SK-MEL-5 (cell line): Measurements from ENCODE around the gene TAF13. TPM values are rescaled to one million over a fixed set of nuclear protein-coding genes. Genes with fewer than 3 reads are reported as not detected.

ENCODE experiments used
- DNase-seq: peaks from one replicate; pipeline ENCODE4 v3.0.0-alpha.2; 2016; ENCODE audit warnings: low read depth, low spot score
- in situ Hi-C: cut with HindIII; loops from 2 replicates; pipeline ENCODE4 v1.10.0; 2016; ENCODE audit warnings: low sequenced_read_pairs, high pct_unique_total_duplicates, low pct_unique_long_range_greater_than_20kb
- total RNA-seq: library from RNA; depleted of rRNA; stranded (reverse); fragments of >200 nt; shearing (Covaris generic); gene quantifications from 2 replicates; pipeline ENCODE4 v1.2.3, GENCODE V29; 2014

TAF13 gene
- total RNA-seq, 1 experiment from 2014 or later, result 41.8 TPM

- in situ Hi-C loops, result no loop called here
- no peak for DNase-seq
Observed at GRCh38 chr1:109095631-109096030, 19.8 kb upstream of the TAF13 start.

GRCh38 chr1:109094871-109095270 is 19.1 kb upstream of the TAF13 start:
- DNase-seq, result no peak
- in situ Hi-C loops, result no loop called here

- in situ Hi-C loops, result no loop called here
- no peak for DNase-seq
Observed at GRCh38 chr1:109094377-109094803, 18.6 kb upstream of the TAF13 start.

GRCh38 chr1:109091839-109092193 is 16.0 kb upstream of the TAF13 start:
- no peak for DNase-seq
- in situ Hi-C loops, result no loop called here

- DNase-seq, result peak; percentile 58
- in situ Hi-C loops, result no loop called here
Observed at GRCh38 chr1:109091078-109091838, 15.5 kb upstream of the TAF13 start.

- DNase-seq, result peak; percentile 93
- in situ Hi-C loops, result no loop called here
Observed at GRCh38 chr1:109090196-109091077, 14.6 kb upstream of the TAF13 start, which contains the start of gene TMEM167B. Gene TMEM167B, plus strand, starts transcription at chr1:109090764. Its CDS starts 109 bp downstream, at chr1:109090873.

- in situ Hi-C loops, result no loop called here
- DNase-seq, result peak; percentile 69
Observed at GRCh38 chr1:109089242-109090015, 13.6 kb upstream of the TAF13 start.

- in situ Hi-C loops, result no loop called here
- no peak for DNase-seq
Observed at GRCh38 chr1:109084563-109085517, 9.0 kb upstream of the TAF13 start.

GRCh38 chr1:109083923-109084322 is 8.1 kb upstream of the TAF13 start:
- in situ Hi-C loops, result no loop called here
- peak; percentile 98 for DNase-seq

GRCh38 chr1:109083501-109083900 is 7.7 kb upstream of the TAF13 start:
- DNase-seq, result no peak
- in situ Hi-C loops, result no loop called here

GRCh38 chr1:109080441-109081082 is 4.8 kb upstream of the TAF13 start:
- in situ Hi-C loops, result no loop called here
- DNase-seq, result no peak

GRCh38 chr1:109079240-109079622 is 3.4 kb upstream of the TAF13 start:
- in situ Hi-C loops, result no loop called here
- DNase-seq, result no peak

- DNase-seq, result no peak
- in situ Hi-C loops, result no loop called here
Observed at GRCh38 chr1:109078317-109078716, 2.5 kb upstream of the TAF13 start.

GRCh38 chr1:109069294-109069693 is 6.5 kb downstream of the TAF13 start:
- no peak for DNase-seq
- in situ Hi-C loops, result no loop called here

GRCh38 chr1:109067883-109068282 is 7.9 kb downstream of the TAF13 start:
- in situ Hi-C loops, result no loop called here
- no peak for DNase-seq

GRCh38 chr1:109065137-109065536 is 10.7 kb downstream of the TAF13 start:
- in situ Hi-C loops, result no loop called here
- no peak for DNase-seq

GRCh38 chr1:109061183-109061582 is 14.6 kb downstream of the TAF13 start:
- in situ Hi-C loops, result no loop called here
- no peak for DNase-seq
